Left hindlimb (tissue), 1 donor: ENCODE measurements around the gene C2orf42.
"Not testable (repeated sequence)": the region's sequence is repeated elsewhere in the genome, so short reads cannot be mapped to it uniquely, and the experiment has no call there.

Source experiments
- DNase-seq: peaks from one replicate; pipeline ENCODE4 v3.0.0-alpha.2; 2018

The C2orf42 gene

GRCh38 chr2:70190418-70191243 is at the start of gene C2orf42:
TSS of gene C2orf42 (minus strand) at chr2:70191019. CDS start at chr2:70181985, 9,034 bp downstream.
- DNase-seq, result peak; percentile 97

GRCh38 chr2:70240599-70240998 is 49.8 kb upstream of the C2orf42 start:
- DNase-seq, result no peak

- DNase-seq, result no peak
These were observed 43.1 kb upstream of the C2orf42 start for GRCh38 chr2:70233926-70234325.

- no peak for DNase-seq
These were observed 36.0 kb upstream of the C2orf42 start for GRCh38 chr2:70226781-70227180.

GRCh38 chr2:70223305-70223704 is 32.5 kb upstream of the C2orf42 start:
- not testable (repeated sequence) for DNase-seq

- DNase-seq, result no peak
These were observed 24.2 kb upstream of the C2orf42 start for GRCh38 chr2:70214953-70215549.

GRCh38 chr2:70214365-70214764 is 23.5 kb upstream of the C2orf42 start:
- no peak for DNase-seq

GRCh38 chr2:70212298-70212932 is 21.6 kb upstream of the C2orf42 start:
- no peak for DNase-seq

- DNase-seq, result no peak
These were observed 20.8 kb upstream of the C2orf42 start for GRCh38 chr2:70211595-70211994.

- no peak for DNase-seq
These were observed 13.6 kb upstream of the C2orf42 start for GRCh38 chr2:70204452-70204851.

GRCh38 chr2:70203086-70203485 is 12.3 kb upstream of the C2orf42 start:
- DNase-seq, result no peak

GRCh38 chr2:70202236-70202806 is 11.5 kb upstream of the C2orf42 start:
- no peak for DNase-seq

GRCh38 chr2:70201831-70202230 is 11.0 kb upstream of the C2orf42 start:
- no peak for DNase-seq

- no peak for DNase-seq
These were observed 10.5 kb upstream of the C2orf42 start for GRCh38 chr2:70201225-70201768.

GRCh38 chr2:70199320-70199864 is 8.6 kb upstream of the C2orf42 start:
- no peak for DNase-seq

GRCh38 chr2:70192516-70192915 is 1.7 kb upstream of the C2orf42 start:
- DNase-seq, result no peak

- DNase-seq, result no peak
These were observed 471 bp upstream of the C2orf42 start for GRCh38 chr2:70191244-70191735.

GRCh38 chr2:70188460-70188859 is 2.4 kb downstream of the C2orf42 start:
- DNase-seq, result no peak

- not testable (repeated sequence) for DNase-seq
These were observed 3.6 kb downstream of the C2orf42 start for GRCh38 chr2:70187170-70187569.

GRCh38 chr2:70182689-70183088 is 8.1 kb downstream of the C2orf42 start:
- no peak for DNase-seq

- no peak for DNase-seq
These were observed 9.4 kb downstream of the C2orf42 start for GRCh38 chr2:70181363-70181956.

GRCh38 chr2:70173520-70173919 is 17.3 kb downstream of the C2orf42 start:
- DNase-seq, result no peak
